GM21737 (cell line): ENCODE measurements around the gene PATL2.
"Not testable (repeated sequence)": the region's sequence is repeated elsewhere in the genome, so short reads cannot be mapped to it uniquely, and the experiment has no call there.

Experiments
- ATAC-seq: cut with Tn5 transposase; IDR thresholded peaks from one replicate; pipeline ENCODE4 v1.9.1; 2021; ENCODE audit warnings: mild to moderate bottlenecking, moderate library complexity; ENCODE audit not compliant: unreplicated experiment

Gene PATL2

DNA sequence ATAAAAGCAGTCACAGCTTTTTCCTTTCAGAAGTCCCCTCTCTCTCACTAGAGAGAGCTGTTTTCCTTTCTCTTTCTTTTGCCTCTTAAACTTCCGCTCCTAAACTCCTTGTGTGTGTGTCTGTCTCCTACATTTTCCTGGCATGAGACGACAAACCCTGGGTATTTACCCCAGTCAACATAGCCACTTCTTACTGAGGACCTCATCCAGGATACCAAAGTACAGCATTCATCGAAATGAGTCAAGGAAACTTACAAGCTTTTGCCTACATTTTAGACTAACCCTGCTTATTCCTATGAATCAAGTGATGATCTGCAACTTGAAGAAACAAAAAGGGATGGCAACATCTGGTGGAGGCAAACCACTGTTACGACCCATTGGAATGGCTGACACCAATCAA lies 16.7 kb downstream of the PATL2 start:
- ATAC-seq, result no peak

DNA sequence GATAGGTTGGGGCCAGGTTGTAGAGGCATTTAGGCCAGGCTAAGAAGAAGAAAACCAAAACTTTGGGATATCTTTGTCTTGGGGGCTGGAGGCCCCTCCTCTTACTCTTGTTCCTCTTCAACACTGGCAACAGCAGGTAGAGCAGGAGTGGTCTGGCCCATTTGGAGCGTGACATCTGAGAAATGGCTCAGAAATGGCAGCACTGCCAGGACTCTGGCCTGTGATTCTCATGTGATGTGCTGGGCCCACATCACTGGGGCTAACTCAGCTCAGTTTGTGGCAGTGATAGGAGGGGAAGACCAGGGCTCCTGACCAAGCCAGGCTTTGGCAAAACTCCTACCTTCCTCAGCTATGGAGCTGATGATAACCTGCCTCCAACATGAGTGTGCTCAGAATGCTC lies 18.5 kb downstream of the PATL2 start:
- no peak for ATAC-seq

DNA sequence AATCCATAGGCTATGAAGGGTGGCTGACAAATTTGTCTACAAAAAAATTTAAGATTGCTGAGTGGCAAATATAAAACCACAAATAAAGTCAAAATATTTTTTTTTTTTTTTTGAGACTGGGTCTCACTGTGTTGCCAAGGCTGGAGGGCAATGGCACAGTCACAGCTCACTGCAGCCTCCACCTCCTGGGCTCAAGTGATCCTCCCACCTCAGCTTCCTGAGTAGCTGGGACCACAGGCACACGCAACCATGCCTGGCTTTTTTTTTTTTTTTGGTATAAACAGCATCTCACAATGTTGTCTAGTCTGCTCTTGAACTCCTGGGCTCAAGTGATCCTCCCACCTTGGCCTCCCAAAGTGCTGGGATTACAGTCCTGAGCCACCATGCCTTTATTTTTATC lies 20.9 kb downstream of the PATL2 start:
- not testable (repeated sequence) for ATAC-seq

DNA sequence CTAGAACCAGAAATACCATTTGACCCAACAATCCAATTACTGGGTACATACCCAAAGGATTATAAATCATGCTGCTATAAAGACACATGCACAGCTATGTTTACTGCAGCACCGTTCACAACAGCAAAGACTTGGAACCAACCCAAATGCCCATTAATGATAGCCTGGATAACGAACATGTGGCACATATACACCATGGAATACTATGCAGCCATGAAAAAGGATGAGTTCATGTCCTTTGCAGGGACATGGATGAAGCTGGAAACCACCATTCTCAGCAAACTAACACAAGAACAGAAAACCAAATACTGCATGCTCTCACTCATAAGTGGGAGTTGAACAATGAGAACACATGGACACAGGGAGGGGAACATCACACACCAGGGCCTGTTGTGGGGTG lies 21.8 kb downstream of the PATL2 start:
- ATAC-seq, result not testable (repeated sequence)

DNA sequence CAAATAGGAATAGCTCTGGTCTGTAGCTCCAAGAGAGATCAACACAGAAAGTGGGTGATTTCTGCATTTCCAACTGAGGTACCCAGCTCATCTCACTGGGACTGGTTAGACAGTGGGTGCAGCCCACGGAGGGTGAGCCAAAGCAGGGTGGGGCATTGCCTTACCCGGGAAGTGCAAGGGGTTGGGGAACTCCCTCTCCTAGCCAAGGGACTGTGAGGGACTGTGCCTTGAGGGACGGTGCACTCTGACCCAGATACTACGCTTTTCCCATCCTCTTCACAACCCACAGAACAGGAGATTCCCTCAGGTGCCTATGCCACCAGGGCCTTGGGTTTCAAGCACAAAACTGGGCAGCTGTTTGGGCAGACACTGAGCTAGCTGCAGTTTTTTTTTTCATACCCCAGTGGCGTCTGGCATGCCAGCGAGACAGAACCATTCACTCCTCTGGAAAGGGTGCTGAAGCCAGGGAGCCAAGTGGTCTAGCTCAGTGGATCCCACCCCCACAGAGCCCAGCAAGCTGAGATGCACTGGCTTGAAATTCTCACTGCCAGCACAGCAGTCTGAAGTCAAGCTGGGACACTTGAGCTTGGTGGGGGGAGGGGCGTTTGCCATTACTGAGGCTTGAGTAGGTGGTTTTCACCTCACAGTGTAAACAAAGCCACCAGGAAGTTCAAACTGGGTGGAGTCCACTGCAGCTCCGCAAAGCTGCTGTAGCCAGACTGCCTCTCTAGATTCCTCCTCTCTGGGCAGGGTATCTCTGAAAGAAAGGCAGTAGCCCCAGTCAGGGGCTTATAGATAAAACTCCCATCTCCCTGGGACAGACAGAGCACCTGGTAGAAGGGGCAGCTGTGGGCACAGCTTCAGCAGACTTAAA lies 28.1 kb downstream of the PATL2 start:
- not testable (repeated sequence) for ATAC-seq

DNA sequence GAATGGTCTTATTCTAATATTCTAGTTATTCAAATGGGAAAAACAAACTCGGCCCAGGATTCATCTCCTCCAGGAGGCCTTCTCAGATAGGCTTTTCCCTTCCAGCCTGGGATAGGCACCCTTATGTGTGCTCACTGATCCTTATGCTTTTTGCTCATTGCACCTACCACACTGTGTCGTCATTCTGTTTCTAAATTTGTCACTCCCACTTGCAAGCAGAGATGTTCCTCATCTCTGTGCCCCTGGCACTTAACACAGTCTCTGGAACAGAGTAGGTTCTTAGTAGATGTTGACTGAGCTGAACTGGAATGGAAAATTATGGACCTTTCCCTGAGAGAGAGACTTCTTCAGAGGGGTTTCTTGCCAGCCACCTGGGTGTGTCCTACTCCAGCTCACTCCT lies 28.9 kb downstream of the PATL2 start:
- ATAC-seq, result no peak

DNA sequence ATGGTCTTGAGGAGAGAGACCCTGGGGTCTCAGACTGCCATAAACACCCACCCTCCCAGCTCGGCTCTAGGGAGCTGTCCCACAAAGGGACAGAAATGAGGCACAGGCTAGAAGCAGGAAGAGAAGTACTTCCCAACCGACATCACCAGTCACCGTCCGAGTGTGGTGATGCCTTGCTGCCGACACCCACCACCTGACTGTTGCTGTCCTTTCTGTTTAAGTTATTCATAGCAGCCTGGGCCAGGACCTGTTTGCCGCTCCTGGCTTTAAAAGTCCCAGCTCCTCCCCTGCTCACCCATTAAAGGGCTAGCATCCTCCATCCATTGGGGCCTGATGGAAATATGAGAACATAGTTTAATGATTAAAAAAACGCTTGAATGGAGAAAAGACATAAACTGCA lies 34.4 kb downstream of the PATL2 start:
- ATAC-seq, result no peak

DNA sequence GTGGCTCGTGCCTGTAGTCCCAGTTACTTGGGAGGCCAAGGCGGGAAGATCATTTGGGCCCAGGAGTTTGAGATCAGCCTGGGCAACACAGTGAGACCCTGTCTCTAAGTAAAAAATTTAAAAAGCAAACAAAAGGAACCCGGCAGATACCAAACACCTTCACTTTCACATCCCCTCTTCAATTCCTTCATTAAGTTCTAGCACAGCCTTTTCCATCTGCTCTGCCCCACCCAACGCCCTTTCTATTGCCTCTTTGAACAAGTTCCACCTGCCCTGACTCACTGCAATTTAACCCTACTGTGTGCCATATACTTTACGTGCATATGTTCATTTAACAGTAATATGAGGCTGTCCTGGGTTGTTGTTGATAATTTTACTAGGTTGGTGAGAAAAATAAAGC lies 35.2 kb downstream of the PATL2 start:
- ATAC-seq, result no peak

DNA sequence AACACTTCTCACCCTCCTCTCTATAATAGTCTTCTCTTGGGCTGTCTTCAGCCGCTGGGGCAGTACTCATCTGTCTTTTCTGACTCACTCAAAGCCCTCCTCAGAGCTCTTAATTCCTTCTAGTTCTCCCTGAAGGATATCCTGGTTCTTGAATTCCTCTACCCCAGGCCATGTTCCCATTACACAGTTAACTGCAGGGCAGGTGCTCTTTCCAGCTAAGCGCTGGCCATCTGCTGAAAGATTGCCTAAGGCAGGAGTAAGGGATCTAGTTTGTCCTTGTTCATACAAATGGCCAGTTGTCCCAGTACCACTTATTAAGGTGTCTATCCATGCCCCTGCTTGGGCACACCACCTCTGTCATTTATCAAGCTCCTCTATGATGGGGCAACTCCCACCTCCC lies 37.5 kb downstream of the PATL2 start:
- no peak for ATAC-seq

DNA sequence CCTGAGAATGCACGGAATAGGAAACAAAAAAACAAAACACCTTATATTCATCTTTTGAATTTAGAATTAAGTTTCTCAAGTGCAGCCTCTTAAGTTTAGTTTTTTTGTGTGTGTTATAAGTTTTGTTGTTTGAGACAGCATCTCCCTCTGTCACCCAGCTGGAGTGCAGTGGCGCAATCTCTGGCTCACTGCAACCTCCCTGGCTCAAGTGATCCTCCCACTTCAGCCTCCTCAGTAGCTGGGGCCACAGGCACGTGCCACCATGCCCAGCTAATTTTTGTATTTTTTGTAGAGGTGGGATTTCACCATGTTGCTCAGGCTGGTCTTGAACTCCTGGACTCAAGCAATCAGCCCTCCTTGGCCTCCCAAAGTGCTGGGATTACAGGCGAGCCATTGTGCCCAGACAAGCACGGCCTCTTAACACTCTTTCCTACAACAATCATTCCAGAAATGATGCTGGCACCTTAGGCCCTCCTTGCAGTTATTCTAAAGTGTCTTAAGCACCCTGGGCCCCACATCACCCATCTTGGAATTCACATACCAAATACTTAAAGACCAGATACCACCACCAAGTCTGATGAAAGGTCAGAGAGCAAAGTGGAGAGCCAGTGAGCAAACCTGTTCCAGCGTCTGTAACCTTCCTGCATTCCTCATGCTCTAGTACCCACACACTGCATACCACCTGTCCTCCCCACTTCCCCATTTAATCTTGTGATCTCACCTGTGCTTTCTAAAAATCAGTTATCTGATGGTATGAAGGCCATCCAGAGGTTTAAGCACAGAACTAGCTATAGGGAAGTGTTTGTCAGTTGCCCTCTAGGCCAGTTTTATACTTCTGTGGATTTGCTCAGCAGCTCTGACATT lies 40.8 kb downstream of the PATL2 start:
- ATAC-seq, result no peak

DNA sequence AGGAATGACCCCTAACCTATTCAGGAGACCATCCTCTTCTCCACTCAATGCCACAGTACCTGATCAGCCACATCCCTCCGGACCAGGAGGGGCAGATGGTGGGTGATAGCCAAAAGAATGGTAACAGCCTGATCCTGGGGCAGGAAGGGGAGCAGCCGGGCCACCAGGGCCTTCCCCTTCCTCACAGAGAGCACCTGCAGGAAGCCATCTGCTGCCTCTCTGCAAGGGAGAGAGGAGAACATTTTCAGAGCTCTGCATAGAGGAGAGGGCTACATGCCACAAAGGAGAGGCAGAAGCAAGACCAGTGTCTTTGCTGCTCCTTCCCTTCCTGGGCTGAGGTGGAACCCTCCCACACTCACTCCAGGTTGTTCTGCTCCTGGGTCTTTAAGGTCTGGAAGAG lies 42.2 kb downstream of the PATL2 start:
- no peak for ATAC-seq

DNA sequence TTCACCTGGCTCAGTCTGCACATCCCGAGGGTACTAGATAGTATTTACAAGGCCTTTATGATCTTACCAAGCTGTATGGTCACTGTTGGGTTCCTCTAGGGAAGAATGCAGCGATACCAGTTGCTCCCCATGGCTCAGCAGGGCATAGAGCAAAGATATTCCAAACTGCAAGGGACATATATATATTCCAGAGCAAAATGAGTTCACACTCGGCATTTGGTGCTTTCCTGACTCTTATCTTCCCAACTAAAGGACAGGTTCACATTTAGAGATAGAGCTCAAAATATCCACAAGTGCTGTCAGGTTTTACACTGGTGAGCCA lies 44.1 kb downstream of the PATL2 start:
- ATAC-seq, result no peak

DNA sequence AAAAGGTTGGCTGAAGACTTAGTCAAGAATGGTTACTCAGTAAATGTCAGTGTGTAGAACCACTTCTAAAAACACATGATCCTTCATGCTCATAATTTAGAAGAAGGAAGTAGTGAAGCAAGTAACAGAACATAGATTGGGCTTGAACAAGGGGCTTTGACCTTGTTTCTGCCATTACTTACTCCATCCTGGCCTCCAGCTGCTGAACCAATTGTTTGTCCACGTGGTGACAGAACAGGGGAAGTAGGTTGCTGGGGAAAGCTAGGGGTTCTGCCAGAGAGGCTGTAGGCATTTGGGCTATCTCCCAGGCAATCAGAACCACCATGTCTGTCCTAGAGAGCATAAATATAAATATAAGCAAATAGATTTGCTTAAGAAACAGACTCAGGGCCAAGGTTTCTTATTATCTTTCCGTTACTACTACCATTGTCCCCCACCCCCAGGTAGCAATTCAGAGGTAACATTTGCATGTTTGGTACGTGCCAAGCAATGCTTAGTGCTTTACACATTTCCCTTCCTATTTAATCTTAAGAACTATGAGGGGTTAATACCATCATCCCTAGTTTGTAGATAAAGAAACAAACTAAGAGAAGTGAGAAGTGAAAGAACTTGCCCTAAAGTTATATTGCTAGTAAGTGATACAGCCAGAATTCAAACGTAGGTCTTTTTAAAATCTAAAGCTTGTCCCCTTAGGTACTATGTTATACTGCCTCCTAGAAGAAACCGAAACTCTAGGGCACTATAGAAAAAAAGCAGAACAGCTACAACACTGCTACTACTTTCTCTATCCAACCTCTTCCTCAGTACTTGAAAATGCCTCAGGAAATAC lies 44.7 kb downstream of the PATL2 start:
- ATAC-seq, result no peak

DNA sequence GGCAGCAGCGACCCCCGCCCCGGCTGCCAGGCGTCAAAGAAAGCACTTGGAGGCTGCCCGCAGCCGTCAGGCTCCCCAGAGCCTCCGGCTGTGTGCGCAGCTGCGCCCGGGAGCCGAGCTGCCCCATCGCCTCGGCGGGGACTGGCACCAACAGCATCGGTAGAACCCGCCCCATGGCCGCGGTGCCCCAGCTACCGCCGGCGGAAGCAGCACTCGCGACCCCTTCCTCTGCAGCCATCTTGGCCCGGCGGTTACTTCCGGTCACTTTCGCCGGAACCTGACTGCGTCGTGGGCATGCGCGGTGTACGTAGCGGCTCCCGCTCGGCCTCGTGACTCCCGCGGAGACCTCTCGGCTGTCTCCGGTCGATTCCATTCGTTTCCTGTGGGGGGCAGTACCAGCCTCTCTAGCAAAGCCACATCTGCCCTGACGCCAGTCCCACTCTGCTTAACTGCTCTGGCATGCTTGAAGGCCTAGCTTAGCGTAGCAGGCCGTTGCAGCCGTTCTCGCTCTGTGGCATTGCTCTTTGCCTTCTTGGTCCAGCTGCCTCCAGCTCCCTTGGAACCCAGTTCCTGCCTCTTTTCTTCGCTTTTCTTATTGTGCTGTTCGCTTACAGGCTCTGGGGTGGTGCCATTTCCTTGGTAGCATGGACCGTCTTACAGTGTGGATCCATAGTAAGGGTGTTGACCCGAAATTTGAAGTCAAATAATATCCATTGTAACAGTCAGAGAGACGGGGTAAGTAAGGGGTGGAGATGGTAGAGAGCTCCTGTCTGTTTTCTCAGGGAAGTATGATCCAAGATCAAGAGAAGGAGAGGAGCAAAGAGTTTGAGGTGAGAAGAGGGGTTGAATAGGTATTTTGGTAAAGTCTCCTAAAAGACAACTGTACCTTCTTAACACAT lies 47.5 kb downstream of the PATL2 start, which contains the start of gene SPG11:
Gene SPG11, minus strand, starts transcription at position 253 of the 899 bp plus-strand sequence. Its CDS starts 15 bp downstream, at position 238.
- ATAC-seq, result peak; percentile 74

DNA sequence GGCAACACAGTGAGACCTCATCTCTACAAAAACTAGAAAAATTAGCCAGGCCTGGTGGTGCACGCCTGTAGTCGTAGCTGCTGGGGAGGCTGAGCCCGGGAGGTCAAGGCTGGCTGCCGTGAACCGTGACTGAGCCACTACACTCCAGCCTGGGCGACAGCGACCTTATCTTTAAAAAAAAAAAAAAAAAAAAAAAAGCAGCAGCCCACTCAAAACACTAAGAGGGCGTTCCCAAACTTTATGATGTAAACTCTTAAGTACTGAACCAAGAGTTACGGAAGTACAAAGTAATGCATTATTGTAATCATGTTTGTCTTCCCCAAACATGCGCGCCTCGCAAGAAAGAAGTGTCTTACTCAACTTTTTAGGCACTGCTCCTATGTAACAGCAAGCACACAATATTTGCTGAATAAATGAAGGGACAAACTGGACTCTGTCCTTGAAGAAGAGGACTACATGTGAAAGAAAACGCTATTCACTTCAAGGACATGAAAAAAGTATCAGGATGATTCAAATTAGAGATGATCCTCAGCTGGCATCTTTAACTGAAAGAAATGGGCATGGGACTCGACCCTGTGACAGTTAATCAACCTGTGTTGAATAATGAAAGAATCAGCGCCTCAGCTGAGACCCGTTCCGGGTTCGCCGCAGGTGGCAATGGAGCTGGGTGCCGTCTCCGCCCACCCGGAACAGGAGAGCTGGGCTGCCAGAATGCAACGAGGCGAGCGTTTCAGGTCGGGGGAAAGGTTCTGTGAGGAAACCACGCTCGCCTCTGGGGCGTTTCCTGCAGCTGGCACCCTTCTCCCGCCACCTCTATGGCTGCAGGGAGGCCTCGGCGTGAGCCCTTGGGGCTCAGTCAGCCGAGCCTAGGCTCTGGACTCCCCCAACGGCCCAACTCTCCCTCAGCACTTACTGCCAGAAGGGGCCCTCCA lies 48.4 kb downstream of the PATL2 start:
- ATAC-seq, result peak; percentile 53

DNA sequence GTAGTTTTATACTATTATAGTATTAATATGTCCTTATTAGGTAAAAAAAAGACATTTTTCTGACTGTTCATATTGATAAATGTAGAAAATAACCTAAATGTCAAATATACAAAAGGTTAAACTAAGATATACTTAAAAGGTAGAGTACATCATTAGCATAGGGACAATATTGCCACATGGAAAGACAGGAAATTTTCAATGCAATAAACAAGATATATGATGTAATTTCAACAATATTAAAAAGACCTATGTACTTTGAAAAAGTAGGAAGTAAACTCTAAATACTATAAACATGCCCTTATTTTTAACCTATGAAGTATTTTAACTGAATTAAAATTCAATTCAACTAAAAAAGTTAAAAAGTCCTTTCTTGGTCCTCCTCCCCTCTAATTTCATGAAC lies 49.5 kb downstream of the PATL2 start:
- no peak for ATAC-seq

DNA sequence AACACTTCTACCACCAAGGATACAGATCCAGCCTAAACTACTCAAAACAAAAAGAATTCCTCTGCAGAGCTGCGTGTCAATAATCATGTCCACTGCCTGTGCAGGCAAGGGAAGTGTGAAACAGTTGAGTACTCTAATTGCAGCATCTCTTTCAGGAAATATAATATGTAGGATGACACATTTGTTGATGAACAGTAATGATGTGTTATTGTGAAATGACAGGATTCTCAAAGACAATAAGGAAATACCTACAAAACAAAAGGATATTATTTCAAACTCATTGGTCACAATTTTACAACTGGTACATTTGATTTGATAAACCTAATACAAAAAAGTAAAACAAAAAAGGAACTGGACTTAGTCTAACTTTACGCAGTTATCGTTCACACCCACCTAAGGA lies 52.1 kb downstream of the PATL2 start:
- ATAC-seq, result no peak

DNA sequence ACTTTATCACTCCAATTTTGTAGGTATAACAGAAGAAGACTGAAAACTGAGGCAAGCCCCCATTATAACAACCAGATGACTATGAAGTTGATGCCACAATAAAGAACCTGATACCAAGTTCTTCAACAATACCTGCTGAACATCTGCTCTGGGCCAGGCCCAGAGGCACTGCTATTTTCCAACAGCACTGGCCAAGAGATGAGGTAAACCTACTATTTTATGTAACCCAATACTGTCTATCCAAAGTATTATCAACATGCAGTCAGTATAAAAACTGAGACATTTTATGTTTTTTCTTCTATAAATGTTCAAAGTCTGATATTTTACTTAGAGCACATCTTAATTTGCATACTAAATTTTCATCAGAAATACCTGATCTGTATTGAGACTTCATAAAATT lies 53.7 kb downstream of the PATL2 start:
- ATAC-seq, result no peak

DNA sequence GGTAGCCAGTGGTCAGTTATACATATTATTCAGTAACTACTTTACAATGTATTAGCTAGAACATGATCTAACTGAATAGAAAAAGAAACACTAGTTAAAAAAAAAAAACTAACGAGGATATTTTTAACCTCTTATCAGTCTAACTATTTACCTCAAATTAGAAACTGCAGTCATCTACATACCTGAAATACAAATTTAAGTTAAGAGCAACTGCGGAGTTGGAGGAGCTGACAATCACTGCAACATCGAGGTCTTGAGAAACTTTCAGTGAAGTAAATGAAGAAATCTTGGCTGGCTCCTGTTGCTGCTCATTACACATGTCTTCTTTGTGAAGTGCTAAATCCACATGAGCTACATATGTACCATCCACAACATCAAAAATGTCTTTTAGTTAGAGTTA lies 54.2 kb downstream of the PATL2 start:
- no peak for ATAC-seq
